Panc1 (cell line): ENCODE results near the gene ABRAXAS1.

ENCODE experiments used
- POLR2AphosphoS5 ChIP-seq: IDR thresholded peaks from 2 replicates; pipeline ENCODE4 v1.6.1; 2012; ENCODE audit warnings: mild to moderate bottlenecking, low read depth, low read length, moderate library complexity
- SIN3A ChIP-seq: IDR thresholded peaks from 2 replicates; pipeline ENCODE4 v1.6.1; 2012; ENCODE audit warnings: low read depth, mild to moderate bottlenecking, low read length, moderate library complexity, borderline replicate concordance; ENCODE audit not compliant: insufficient read depth
- TF ChIP-seq, protein P1 (sequence below): fragments of 450-650 bp; IDR thresholded peaks from 2 replicates; pipeline ENCODE4 v1.5.1; 2017; ENCODE audit warnings: mild to moderate bottlenecking

DNA sequence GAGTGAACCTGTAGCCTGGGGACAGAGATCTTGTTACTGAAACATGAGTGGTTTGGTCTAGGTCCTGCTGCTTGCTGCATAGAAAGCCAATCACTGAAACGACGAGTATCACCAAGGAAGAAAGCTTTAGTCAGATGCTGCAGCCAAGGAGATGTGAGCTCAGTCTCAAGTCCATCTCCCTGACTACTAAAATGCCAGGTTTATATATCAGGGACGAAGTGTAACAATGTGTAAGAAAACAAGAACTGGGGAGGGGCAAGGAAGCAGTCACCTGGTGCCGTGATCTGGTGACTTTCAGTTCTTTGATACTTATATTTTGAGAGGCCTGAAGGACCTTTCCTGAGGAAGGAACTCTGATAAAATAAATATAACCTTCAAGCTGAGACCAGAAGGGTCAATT, 19.6 kb upstream of the ABRAXAS1 start:
- TF ChIP-seq, protein P1, sequence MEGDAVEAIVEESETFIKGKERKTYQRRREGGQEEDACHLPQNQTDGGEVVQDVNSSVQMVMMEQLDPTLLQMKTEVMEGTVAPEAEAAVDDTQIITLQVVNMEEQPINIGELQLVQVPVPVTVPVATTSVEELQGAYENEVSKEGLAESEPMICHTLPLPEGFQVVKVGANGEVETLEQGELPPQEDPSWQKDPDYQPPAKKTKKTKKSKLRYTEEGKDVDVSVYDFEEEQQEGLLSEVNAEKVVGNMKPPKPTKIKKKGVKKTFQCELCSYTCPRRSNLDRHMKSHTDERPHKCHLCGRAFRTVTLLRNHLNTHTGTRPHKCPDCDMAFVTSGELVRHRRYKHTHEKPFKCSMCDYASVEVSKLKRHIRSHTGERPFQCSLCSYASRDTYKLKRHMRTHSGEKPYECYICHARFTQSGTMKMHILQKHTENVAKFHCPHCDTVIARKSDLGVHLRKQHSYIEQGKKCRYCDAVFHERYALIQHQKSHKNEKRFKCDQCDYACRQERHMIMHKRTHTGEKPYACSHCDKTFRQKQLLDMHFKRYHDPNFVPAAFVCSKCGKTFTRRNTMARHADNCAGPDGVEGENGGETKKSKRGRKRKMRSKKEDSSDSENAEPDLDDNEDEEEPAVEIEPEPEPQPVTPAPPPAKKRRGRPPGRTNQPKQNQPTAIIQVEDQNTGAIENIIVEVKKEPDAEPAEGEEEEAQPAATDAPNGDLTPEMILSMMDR = no peak
- no peak for TF ChIP-seq SIN3A
- TF ChIP-seq POLR2AphosphoS5 = no peak
